SK-N-SH (cell line): Measurements from ENCODE around the gene IDH3A. TPM values are rescaled to one million over a fixed set of nuclear protein-coding genes. Genes with fewer than 3 reads are reported as not detected.

Experiments
- CTCF ChIA-PET: fragments of 300-600, 350-600 bp; formaldehyde crosslinking; extraction: SDS; loops from one replicate; lab custom pipeline; 2021; lab: Yijun Ruan, JAX
- POLR2A ChIA-PET: fragments of 350-600 bp; sonication (Branson Sonifier 250); formaldehyde crosslinking; extraction: SDS; loops from one replicate; lab custom pipeline; 2020; ENCODE audit warnings: antibody characterized with exemption, inconsistent platforms; lab: Yijun Ruan, JAX
- DNase-seq: peaks from one replicate; pipeline ENCODE4 v3.0.0; 2012
- H2AFZ ChIP-seq: fragments of 200-600 bp; sonication (generic); 2 replicates; pipeline ENCODE4 v1.8.1; 2016; ENCODE audit warnings: antibody characterized with exemption, mild to moderate bottlenecking, low read depth
- H3F3A ChIP-seq: fragments of 200-600 bp; sonication (generic); replicated peaks from 2 replicates; pipeline ENCODE3; 2016; ENCODE audit warnings: antibody characterized with exemption, mild to moderate bottlenecking; ENCODE audit not compliant: insufficient read depth
- H3K27ac ChIP-seq, 2 experiments: fragments of 200-500 bp in 1 of 2; fragments of 200-600 bp in 1 of 2; sonication (Bioruptor generic) in 1 of 2; sonication (generic), shearing (Covaris generic) in 1 of 2; 2 replicates each; pipeline versions ENCODE4 v1.5.1 to v1.6.1; 2014 to 2016; ENCODE audit warnings: low read depth in 2 of 2, inconsistent platforms in 1 of 2, low read length in 1 of 2, mild to moderate bottlenecking in 1 of 2, mixed read lengths in 1 of 2
- H3K27me3 ChIP-seq: fragments of 200-600 bp; sonication (generic), shearing (Covaris generic); 2 replicates; pipeline ENCODE4 v1.6.1; 2016; ENCODE audit warnings: mixed run types; ENCODE audit not compliant: insufficient read depth
- H3K36me3 ChIP-seq, 2 experiments: fragments of 200-500 bp in 1 of 2; fragments of 200-600 bp in 1 of 2; sonication (Bioruptor generic) in 1 of 2; sonication (generic) in 1 of 2; replicated peaks in 1 of 2; 2 replicates each; pipeline versions ENCODE3 to v1.5.1; 2014 to 2016; ENCODE audit warnings: low read length in 1 of 2, mild to moderate bottlenecking in 1 of 2; ENCODE audit not compliant: insufficient read depth in 2 of 2, control insufficient read depth in 1 of 2
- H3K4me1 ChIP-seq, 2 experiments: fragments of 200-500 bp in 1 of 2; fragments of 200-600 bp in 1 of 2; sonication (Bioruptor generic) in 1 of 2; sonication (generic), shearing (Covaris generic) in 1 of 2; 2 replicates each; pipeline versions ENCODE4 v1.5.1 to v1.6.1; 2014 to 2016; ENCODE audit warnings: low read depth in 1 of 2, low read length in 1 of 2, mixed run types in 1 of 2; ENCODE audit not compliant: insufficient read depth in 2 of 2, control insufficient read depth in 1 of 2
- H3K4me2 ChIP-seq: fragments of 200-600 bp; sonication (generic), shearing (Covaris generic); 2 replicates; pipeline ENCODE4 v1.6.1; 2017; ENCODE audit warnings: mixed run types
- H3K4me3 ChIP-seq, 2 experiments: fragments of 200-500 bp in 1 of 2; fragments of 200-600 bp in 1 of 2; sonication (Bioruptor generic) in 1 of 2; sonication (generic), shearing (Covaris generic) in 1 of 2; 2 replicates each; pipeline versions ENCODE4 v1.5.1 to v1.8.1; 2014 to 2016; ENCODE audit warnings: low read depth in 2 of 2, inconsistent platforms in 1 of 2, low read length in 1 of 2, mild to moderate bottlenecking in 1 of 2, mixed read lengths in 1 of 2, moderate library complexity in 1 of 2
- H3K79me2 ChIP-seq: fragments of 200-600 bp; sonication (generic); 2 replicates; pipeline ENCODE4 v1.8.1; 2017; ENCODE audit warnings: mild to moderate bottlenecking; ENCODE audit not compliant: insufficient read depth
- H3K9ac ChIP-seq: fragments of 200-600 bp; sonication (generic); 2 replicates; pipeline ENCODE4 v1.6.1; 2017; ENCODE audit warnings: mixed run types
- H3K9me2 ChIP-seq: fragments of 200-600 bp; sonication (generic); 2 replicates; pipeline ENCODE4 v1.6.1; 2017; ENCODE audit warnings: mixed run types
- H3K9me3 ChIP-seq: fragments of 200-600 bp; sonication (generic); 2 replicates; pipeline ENCODE4 v1.6.1; 2017; ENCODE audit warnings: mixed run types, mild to moderate bottlenecking, moderate library complexity
- H4K20me1 ChIP-seq: fragments of 200-600 bp; sonication (generic); 2 replicates; pipeline ENCODE4 v1.6.1; 2017; ENCODE audit warnings: mild to moderate bottlenecking, mixed run types; ENCODE audit not compliant: insufficient read depth
- CHD2 ChIP-seq: fragments of 150-350 bp; IDR thresholded peaks from 2 replicates; pipeline ENCODE4 v1.6.1; 2018; ENCODE audit warnings: low read length; ENCODE audit not compliant: partially characterized antibody
- FOSL2 ChIP-seq: IDR thresholded peaks from 2 replicates; pipeline ENCODE4 v1.4.0; 2012; ENCODE audit warnings: low read depth, mild to moderate bottlenecking, moderate library complexity, borderline replicate concordance
- FOXJ3 ChIP-seq: sonication (generic); formaldehyde crosslinking; IDR thresholded peaks from 2 replicates; pipeline ENCODE4 v1.5.1; 2020; ENCODE audit warnings: mild to moderate bottlenecking, missing genetic modification reagents
- MEF2A ChIP-seq: IDR thresholded peaks from 2 replicates; pipeline ENCODE4 v1.4.0; 2012; ENCODE audit warnings: low read depth, borderline replicate concordance
- RXRA ChIP-seq: IDR thresholded peaks from 2 replicates; pipeline ENCODE4 v1.4.0; 2012; ENCODE audit warnings: low read depth, mild to moderate bottlenecking, borderline replicate concordance
- SMC3 ChIP-seq: IDR thresholded peaks from 2 replicates; pipeline ENCODE4 v1.6.1; 2012; ENCODE audit warnings: low read depth, low read length, improper control_type of control experiment
- WGBS: methylation state at CpG from one replicate; pipeline ENCODE4 v1.1.6; 2017; ENCODE audit warnings: low lambda C conversion rate; 5-methylcytosine and 5-hydroxymethylcytosine counted together
- polyA plus RNA-seq, 3 experiments: library from polyadenylated mRNA; depleted of rRNA; stranded (reverse); fragments of >200 nt; gene quantifications; 2 replicates each; pipeline ENCODE4 v1.2.3, GENCODE V29; 2012
- TF ChIP-seq, protein P1 (sequence below): IDR thresholded peaks from 2 replicates; pipeline ENCODE4 v1.6.1; 2012; ENCODE audit warnings: mild to moderate bottlenecking, low read depth, low read length, moderate library complexity
- TF ChIP-seq, protein P2 (sequence below): fragments of 150-350 bp; IDR thresholded peaks from 2 replicates; pipeline ENCODE4 v1.6.1; 2016; ENCODE audit warnings: mild to moderate bottlenecking, low read depth, low read length
- TF ChIP-seq, protein P3 (sequence below): IDR thresholded peaks from 2 replicates; pipeline ENCODE4 v1.4.0; 2012; ENCODE audit warnings: low read depth

The IDH3A gene
- polyA plus RNA-seq, 1 of the 3 experiments (the other 2 are of a cell fraction) = 33.2 TPM

DNA sequence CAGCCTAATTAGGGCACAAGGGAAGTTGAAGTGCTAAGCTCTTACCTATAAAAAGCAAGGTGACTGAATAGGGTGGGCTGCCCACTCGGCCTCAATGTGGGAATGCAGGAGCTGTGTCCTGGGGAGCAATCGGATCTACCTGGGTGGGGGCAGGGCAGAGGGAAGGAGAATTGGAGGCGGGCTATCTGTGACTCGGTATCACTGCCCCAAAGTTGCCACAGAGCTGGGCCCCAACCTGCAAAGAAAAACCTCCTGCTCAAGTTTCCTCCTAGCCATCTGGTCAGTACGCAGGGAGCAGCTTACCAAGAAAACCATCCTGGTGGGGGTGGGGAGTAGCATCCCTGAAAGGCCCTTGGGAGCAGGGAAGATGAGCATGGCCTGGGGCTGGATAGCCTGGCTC is 28.6 kb upstream of the IDH3A start:
- no peaks in the 10 kb centered on the region for H3K9me3 ChIP-seq
- no peaks in the 10 kb centered on the region for H3K27me3 ChIP-seq
- POLR2A ChIA-PET = no interaction called here
- no peak overlapping the region for H3K9ac ChIP-seq
- peaks cover 3% of the 10 kb centered on the region for H3F3A ChIP-seq
- no peak for TF ChIP-seq FOSL2
- TF ChIP-seq MEF2A = no peak
- no peak for DNase-seq
- no peaks in the 10 kb centered on the region for H4K20me1 ChIP-seq
- WGBS = 89% methylated on average over 5 of the region's 5 CpGs
- H3K4me3 ChIP-seq = no peak overlapping the region
- CTCF ChIA-PET = interaction anchor here (0.6 to 3.7 kb wide), 3 partner anchors 11 to 133 kb away, joined by 3 to 21 read pairs (median 5); partner anchors contain the start of gene CIB2
- H3K9me2 ChIP-seq = no peaks in the 10 kb centered on the region
- no peak overlapping the region for H3K4me2 ChIP-seq
- no peak overlapping the region for H2AFZ ChIP-seq
- no peaks in the 10 kb centered on the region for H3K36me3 ChIP-seq
- no peak overlapping the region for H3K27ac ChIP-seq
- H3K79me2 ChIP-seq = no peaks in the 10 kb centered on the region
- no peaks in the 10 kb centered on the region for H3K4me1 ChIP-seq

DNA sequence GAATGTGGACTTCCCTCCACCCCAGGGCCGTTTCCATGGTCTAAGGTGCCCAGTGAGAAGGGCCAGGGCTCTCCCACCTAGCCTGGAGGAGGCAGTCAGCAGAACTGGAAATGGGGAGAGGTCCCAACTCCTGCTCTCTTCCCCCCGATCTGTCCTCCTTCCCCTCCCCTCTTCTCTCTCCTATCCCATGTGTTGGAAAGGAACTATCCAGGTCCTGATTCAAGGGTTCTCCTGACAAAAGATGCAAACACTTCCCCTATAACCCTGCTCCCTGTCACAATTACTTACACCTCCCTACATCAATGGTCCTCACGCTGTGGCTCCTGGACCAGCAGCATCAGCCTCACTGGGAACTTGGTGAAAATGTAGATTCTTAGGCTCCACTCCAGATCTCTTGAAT is 23.9 kb upstream of the IDH3A start:
- no peak for DNase-seq
- Histone ChIP-seq H3K4me1 (no peaks in the 10 kb centered on the region; a peak in 1 of 4 replicates), H3K36me3 (no peaks in the 10 kb centered on the region), H3F3A (no peaks in the 10 kb centered on the region), H3K9me3 (no peaks in the 10 kb centered on the region), H3K79me2 (no peaks in the 10 kb centered on the region), H3K4me3 (no peak overlapping the region), H2AFZ (no peak overlapping the region), H4K20me1 (no peaks in the 10 kb centered on the region), H3K4me2 (no peak overlapping the region), H3K27me3 (no peaks in the 10 kb centered on the region), H3K9ac (no peak overlapping the region), H3K27ac (no peak overlapping the region), H3K9me2 (no peaks in the 10 kb centered on the region)
- TF ChIP-seq, protein P1, sequence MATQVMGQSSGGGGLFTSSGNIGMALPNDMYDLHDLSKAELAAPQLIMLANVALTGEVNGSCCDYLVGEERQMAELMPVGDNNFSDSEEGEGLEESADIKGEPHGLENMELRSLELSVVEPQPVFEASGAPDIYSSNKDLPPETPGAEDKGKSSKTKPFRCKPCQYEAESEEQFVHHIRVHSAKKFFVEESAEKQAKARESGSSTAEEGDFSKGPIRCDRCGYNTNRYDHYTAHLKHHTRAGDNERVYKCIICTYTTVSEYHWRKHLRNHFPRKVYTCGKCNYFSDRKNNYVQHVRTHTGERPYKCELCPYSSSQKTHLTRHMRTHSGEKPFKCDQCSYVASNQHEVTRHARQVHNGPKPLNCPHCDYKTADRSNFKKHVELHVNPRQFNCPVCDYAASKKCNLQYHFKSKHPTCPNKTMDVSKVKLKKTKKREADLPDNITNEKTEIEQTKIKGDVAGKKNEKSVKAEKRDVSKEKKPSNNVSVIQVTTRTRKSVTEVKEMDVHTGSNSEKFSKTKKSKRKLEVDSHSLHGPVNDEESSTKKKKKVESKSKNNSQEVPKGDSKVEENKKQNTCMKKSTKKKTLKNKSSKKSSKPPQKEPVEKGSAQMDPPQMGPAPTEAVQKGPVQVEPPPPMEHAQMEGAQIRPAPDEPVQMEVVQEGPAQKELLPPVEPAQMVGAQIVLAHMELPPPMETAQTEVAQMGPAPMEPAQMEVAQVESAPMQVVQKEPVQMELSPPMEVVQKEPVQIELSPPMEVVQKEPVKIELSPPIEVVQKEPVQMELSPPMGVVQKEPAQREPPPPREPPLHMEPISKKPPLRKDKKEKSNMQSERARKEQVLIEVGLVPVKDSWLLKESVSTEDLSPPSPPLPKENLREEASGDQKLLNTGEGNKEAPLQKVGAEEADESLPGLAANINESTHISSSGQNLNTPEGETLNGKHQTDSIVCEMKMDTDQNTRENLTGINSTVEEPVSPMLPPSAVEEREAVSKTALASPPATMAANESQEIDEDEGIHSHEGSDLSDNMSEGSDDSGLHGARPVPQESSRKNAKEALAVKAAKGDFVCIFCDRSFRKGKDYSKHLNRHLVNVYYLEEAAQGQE = peak; percentile 64; the same call in 1 of the 2 replicates
- TF ChIP-seq SMC3 = no peak
- WGBS = 69% methylated on average over 3 of the region's 3 CpGs
- POLR2A ChIA-PET = no interaction called here
- CTCF ChIA-PET = interaction anchor here (1.2 to 8.4 kb wide), 4 partner anchors 70 to 158 kb away, joined by 3 to 72 read pairs (median 8); no protein-coding TSS in a partner anchor

DNA sequence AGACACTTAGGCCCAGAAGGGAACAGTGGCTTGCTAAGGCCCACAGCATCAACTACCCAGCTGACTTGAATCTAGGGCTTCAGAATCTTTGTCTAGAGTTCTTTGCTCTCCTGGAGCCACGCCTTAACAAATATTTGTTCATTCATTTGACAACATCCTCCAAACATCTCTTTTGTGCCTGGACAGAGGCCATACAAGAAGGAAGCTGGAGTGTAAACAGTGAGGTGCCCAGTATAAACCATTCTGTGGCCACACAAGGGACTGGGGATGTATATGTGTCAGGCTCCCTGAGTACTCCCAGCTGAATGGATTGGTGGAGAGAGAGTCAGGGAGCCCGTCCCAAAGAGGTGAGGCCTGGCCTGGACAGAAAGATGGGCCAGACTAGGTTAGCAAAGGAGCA is 21.3 kb upstream of the IDH3A start:
- H3K27me3 ChIP-seq = no peaks in the 10 kb centered on the region
- no peaks in the 10 kb centered on the region for H3K79me2 ChIP-seq
- H3K9me3 ChIP-seq = no peaks in the 10 kb centered on the region
- no peaks in the 10 kb centered on the region for H4K20me1 ChIP-seq
- H3K4me1 ChIP-seq = peaks cover 0 to 7% of the 10 kb centered on the region in 2 experiments; a peak in 1 of 4 replicates
- H3F3A ChIP-seq = peaks cover 6% of the 10 kb centered on the region
- TF ChIP-seq FOSL2 (no peak), MEF2A (no peak), RXRA (no peak), FOXJ3 (no peak), CHD2 (no peak)
- TF ChIP-seq, protein P2, sequence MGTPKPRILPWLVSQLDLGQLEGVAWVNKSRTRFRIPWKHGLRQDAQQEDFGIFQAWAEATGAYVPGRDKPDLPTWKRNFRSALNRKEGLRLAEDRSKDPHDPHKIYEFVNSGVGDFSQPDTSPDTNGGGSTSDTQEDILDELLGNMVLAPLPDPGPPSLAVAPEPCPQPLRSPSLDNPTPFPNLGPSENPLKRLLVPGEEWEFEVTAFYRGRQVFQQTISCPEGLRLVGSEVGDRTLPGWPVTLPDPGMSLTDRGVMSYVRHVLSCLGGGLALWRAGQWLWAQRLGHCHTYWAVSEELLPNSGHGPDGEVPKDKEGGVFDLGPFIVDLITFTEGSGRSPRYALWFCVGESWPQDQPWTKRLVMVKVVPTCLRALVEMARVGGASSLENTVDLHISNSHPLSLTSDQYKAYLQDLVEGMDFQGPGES = no peak
- TF ChIP-seq, protein P3, sequence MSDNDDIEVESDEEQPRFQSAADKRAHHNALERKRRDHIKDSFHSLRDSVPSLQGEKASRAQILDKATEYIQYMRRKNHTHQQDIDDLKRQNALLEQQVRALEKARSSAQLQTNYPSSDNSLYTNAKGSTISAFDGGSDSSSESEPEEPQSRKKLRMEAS = no peak
- CTCF ChIA-PET = interaction anchor here (1.9 to 8.4 kb wide), 3 partner anchors 15 to 114 kb away, joined by 7 to 72 read pairs (median 14); no protein-coding TSS in a partner anchor
- no peaks in the 10 kb centered on the region for H3K36me3 ChIP-seq
- H3K4me2 ChIP-seq = no peak overlapping the region
- no peak overlapping the region for H2AFZ ChIP-seq
- POLR2A ChIA-PET = no interaction called here
- WGBS = 92% methylated on average over 2 of the region's 2 CpGs
- H3K9me2 ChIP-seq = no peaks in the 10 kb centered on the region
- H3K27ac ChIP-seq = no peak overlapping the region
- no peak for DNase-seq
- H3K4me3 ChIP-seq = no peak overlapping the region
- no peak overlapping the region for H3K9ac ChIP-seq
